CD4-positive, alpha-beta T cell treated with Interleukin-2 at 100 ng/mL for 4 hours (primary cell): ENCODE measurements around the gene ATP5F1E.

Source experiments
- DNase-seq: peaks from one replicate; pipeline ENCODE4 v3.0.0-alpha.2; 2020; ENCODE audit warnings: low spot score

The ATP5F1E gene

GRCh38 chr20:59005523-59006166 lies 26.5 kb downstream of the ATP5F1E start:
- DNase-seq = no peak

- DNase-seq = peak; percentile 51
These were observed 27.2 kb downstream of the ATP5F1E start for GRCh38 chr20:59004763-59005522.

GRCh38 chr20:59004493-59004762 lies 27.7 kb downstream of the ATP5F1E start:
- DNase-seq = peak; percentile 56

- DNase-seq = no peak
These were observed 28.2 kb downstream of the ATP5F1E start for GRCh38 chr20:59003836-59004492.

GRCh38 chr20:59002874-59003399 lies 29.2 kb downstream of the ATP5F1E start:
- DNase-seq = no peak

- no peak for DNase-seq
These were observed 29.7 kb downstream of the ATP5F1E start for GRCh38 chr20:59002388-59002787.

- DNase-seq = no peak
These were observed 30.5 kb downstream of the ATP5F1E start for GRCh38 chr20:59001449-59002171.

GRCh38 chr20:59001068-59001448 lies 31.1 kb downstream of the ATP5F1E start:
- DNase-seq = no peak

- no peak for DNase-seq
These were observed 31.8 kb downstream of the ATP5F1E start for GRCh38 chr20:59000326-59000725.

- no peak for DNase-seq
These were observed 33.5 kb downstream of the ATP5F1E start for GRCh38 chr20:58998656-58999055.

GRCh38 chr20:58997141-58997770 lies 34.9 kb downstream of the ATP5F1E start:
- no peak for DNase-seq

GRCh38 chr20:58996226-58996611 lies 35.9 kb downstream of the ATP5F1E start:
- DNase-seq = no peak

- no peak for DNase-seq
These were observed 36.5 kb downstream of the ATP5F1E start for GRCh38 chr20:58995461-58996225.

- DNase-seq = no peak
These were observed 37.6 kb downstream of the ATP5F1E start for GRCh38 chr20:58994390-58995159.

GRCh38 chr20:58993332-58994248 lies 38.5 kb downstream of the ATP5F1E start:
- no peak for DNase-seq

GRCh38 chr20:58992911-58993310 lies 39.2 kb downstream of the ATP5F1E start:
- DNase-seq = no peak

GRCh38 chr20:58991715-58992114 lies 40.4 kb downstream of the ATP5F1E start:
- DNase-seq = no peak

- DNase-seq = no peak
These were observed 41.3 kb downstream of the ATP5F1E start for GRCh38 chr20:58990651-58991445.

- no peak for DNase-seq
These were observed 42.9 kb downstream of the ATP5F1E start for GRCh38 chr20:58989196-58989595.
